Measurements from ENCODE around the gene CALML3.

CALML3 gene

DNA sequence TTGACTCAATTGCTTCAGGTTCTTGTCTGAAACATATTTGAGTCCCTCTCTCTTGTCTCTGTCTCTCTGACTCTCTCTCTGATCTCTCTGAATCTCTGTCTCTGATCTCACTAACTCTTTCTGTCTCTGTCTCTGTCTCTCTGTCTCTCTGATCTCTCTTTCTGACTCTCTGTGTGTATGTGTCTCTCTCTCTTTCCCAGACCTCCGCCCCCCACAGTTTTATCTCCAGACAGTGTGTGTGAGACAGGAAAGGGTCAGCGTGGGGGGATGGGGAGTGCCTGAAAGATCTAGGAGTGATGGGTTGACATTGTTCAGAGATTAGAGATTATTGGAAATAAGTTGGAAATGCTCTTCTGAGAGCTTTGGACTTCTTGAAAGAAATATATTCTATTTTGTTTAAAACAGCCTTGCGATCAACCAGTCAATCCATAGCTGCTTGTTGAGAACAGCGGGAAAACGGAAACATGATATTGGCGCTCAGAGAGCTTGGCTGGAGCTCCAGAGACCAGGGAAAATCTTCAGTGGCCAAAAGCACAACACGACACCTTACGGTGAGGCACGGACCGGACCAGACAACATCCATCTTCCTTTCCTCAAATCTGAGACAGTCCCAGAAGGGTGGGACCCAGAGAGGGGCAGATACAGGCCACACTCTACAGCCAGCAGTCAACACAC is 35.5 kb downstream of the CALML3 start:
- H3K9me3 ChIP-seq (ENCODE audit: control insufficient read depth, insufficient read depth, low read depth, low read length) = no peaks in the 10 kb centered on the region
- H3K27ac ChIP-seq (ENCODE audit: low read depth, low read length) = no peak overlapping the region
- no peak overlapping the region for H3K4me3 ChIP-seq (ENCODE audit: low read depth, low read length)
- no peak overlapping the region for H3K9ac ChIP-seq (ENCODE audit: low read length)
- peaks cover 19% of the 10 kb centered on the region; the same call in 1 of the 2 replicates for H3K4me1 ChIP-seq (ENCODE audit: control insufficient read depth, insufficient read depth, low read length)
- H3K27me3 ChIP-seq (ENCODE audit: control insufficient read depth, insufficient read depth, low read length) = no peaks in the 10 kb centered on the region
- no peaks in the 10 kb centered on the region for H3K36me3 ChIP-seq (ENCODE audit: control insufficient read depth, insufficient read depth, low read length)

GRCh38 chr10:5560817-5561703 is 36.3 kb downstream of the CALML3 start:
- Histone ChIP-seq H3K9ac (ENCODE audit: low read length) (no peak overlapping the region), H3K36me3 (ENCODE audit: control insufficient read depth, insufficient read depth, low read length) (no peaks in the 10 kb centered on the region), H3K4me1 (ENCODE audit: control insufficient read depth, insufficient read depth, low read length) (peaks cover 19% of the 10 kb centered on the region; the same call in 1 of the 2 replicates), H3K9me3 (ENCODE audit: control insufficient read depth, insufficient read depth, low read depth, low read length) (no peaks in the 10 kb centered on the region), H3K27me3 (ENCODE audit: control insufficient read depth, insufficient read depth, low read length) (no peaks in the 10 kb centered on the region), H3K4me3 (ENCODE audit: low read depth, low read length) (no peak overlapping the region), H3K27ac (ENCODE audit: low read depth, low read length) (no peak overlapping the region)

DNA sequence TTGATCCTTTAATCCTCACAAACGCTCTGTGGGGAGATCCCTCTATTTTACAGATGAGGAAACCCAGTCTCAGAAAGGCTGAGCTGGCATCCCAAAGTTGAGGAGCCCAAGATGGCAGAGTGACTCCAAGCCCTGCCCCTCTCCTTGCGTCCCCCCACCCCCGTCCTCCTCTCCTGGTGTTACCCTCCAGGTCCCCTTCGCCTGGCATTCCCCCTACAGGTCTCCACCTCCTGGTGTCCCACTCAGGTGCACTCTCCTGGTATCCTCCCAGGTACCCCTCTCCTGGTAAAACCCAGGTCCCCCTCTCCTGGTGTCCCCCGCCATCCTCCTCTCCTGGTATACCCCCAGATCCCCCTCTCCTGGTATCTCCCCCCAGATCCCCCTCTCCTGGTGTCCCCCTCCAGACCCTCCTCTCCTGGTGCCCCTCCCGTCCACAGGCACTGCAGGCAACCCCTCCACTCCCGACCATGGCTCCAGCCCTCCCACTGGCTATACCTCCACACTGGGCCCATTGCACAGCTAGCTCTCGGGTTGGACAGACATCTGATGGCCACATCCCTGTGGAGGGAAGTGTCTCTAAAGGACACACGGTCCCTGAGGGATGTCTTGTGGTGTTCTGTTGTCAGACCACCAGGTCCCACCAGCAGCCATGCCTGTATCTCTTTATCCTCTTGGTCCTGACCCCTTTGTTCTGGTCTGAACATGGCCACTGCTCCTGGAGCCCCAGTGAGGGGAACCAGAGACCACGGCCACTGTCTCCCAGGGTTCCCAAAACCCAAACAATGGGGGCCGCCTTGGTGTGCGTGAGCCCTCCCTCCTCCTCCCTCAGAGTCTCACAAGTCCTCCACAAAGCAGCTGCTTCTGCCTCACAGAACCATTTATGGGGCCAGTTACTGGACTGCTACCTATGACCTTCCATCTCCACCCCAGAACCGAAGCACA is 37.2 kb downstream of the CALML3 start:
- H3K9me3 ChIP-seq (ENCODE audit: control insufficient read depth, insufficient read depth, low read depth, low read length) = no peaks in the 10 kb centered on the region
- H3K4me1 ChIP-seq (ENCODE audit: control insufficient read depth, insufficient read depth, low read length) = peaks cover 19% of the 10 kb centered on the region; the same call in 1 of the 2 replicates
- H3K27ac ChIP-seq (ENCODE audit: low read depth, low read length) = no peak overlapping the region
- H3K9ac ChIP-seq (ENCODE audit: low read length) = no peak overlapping the region
- H3K27me3 ChIP-seq (ENCODE audit: control insufficient read depth, insufficient read depth, low read length) = no peaks in the 10 kb centered on the region
- no peak overlapping the region for H3K4me3 ChIP-seq (ENCODE audit: low read depth, low read length)
- H3K36me3 ChIP-seq (ENCODE audit: control insufficient read depth, insufficient read depth, low read length) = no peaks in the 10 kb centered on the region

- H3K9me3 ChIP-seq (ENCODE audit: control insufficient read depth, insufficient read depth, low read depth, low read length) = no peaks in the 10 kb centered on the region
- peaks cover 19% of the 10 kb centered on the region; the same call in 1 of the 2 replicates for H3K4me1 ChIP-seq (ENCODE audit: control insufficient read depth, insufficient read depth, low read length)
- no peak overlapping the region for H3K4me3 ChIP-seq (ENCODE audit: low read depth, low read length)
- no peaks in the 10 kb centered on the region for H3K36me3 ChIP-seq (ENCODE audit: control insufficient read depth, insufficient read depth, low read length)
- H3K27me3 ChIP-seq (ENCODE audit: control insufficient read depth, insufficient read depth, low read length) = no peaks in the 10 kb centered on the region
- H3K27ac ChIP-seq (ENCODE audit: low read depth, low read length) = no peak overlapping the region
- no peak overlapping the region for H3K9ac ChIP-seq (ENCODE audit: low read length)
Observed at GRCh38 chr10:5563321-5563961, 38.7 kb downstream of the CALML3 start.

DNA sequence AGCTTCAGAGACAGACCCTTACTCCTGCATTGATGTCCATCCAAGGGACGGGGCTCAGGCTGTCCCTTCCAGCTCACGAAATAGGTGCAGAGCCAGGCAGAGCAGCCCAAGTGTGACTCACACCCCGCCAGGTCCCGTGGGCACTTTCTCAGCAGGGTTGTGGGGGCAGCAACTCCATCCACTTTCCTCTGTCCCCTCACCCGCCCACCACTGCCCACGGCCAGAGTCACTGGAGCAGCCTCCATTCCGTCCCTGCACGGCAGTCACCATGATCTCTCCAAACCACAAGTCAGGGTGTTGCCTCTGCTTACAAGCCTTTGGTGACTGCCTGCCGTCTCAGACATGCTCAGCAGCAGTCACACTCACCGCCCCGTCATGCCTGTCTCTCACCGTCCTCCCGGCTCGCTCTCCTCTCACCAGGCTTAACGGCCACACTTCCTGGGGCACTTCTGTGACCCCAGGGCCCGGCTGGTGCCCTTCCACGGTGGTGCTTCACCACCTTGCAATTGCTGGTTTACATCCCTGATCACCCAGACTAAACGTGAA is 39.3 kb downstream of the CALML3 start:
- no peaks in the 10 kb centered on the region for H3K36me3 ChIP-seq (ENCODE audit: control insufficient read depth, insufficient read depth, low read length)
- no peaks in the 10 kb centered on the region for H3K27me3 ChIP-seq (ENCODE audit: control insufficient read depth, insufficient read depth, low read length)
- no peak overlapping the region for H3K4me3 ChIP-seq (ENCODE audit: low read depth, low read length)
- H3K9ac ChIP-seq (ENCODE audit: low read length) = no peak overlapping the region
- H3K4me1 ChIP-seq (ENCODE audit: control insufficient read depth, insufficient read depth, low read length) = peaks cover 19% of the 10 kb centered on the region; the same call in 1 of the 2 replicates
- no peak overlapping the region for H3K27ac ChIP-seq (ENCODE audit: low read depth, low read length)
- H3K9me3 ChIP-seq (ENCODE audit: control insufficient read depth, insufficient read depth, low read depth, low read length) = no peaks in the 10 kb centered on the region

DNA sequence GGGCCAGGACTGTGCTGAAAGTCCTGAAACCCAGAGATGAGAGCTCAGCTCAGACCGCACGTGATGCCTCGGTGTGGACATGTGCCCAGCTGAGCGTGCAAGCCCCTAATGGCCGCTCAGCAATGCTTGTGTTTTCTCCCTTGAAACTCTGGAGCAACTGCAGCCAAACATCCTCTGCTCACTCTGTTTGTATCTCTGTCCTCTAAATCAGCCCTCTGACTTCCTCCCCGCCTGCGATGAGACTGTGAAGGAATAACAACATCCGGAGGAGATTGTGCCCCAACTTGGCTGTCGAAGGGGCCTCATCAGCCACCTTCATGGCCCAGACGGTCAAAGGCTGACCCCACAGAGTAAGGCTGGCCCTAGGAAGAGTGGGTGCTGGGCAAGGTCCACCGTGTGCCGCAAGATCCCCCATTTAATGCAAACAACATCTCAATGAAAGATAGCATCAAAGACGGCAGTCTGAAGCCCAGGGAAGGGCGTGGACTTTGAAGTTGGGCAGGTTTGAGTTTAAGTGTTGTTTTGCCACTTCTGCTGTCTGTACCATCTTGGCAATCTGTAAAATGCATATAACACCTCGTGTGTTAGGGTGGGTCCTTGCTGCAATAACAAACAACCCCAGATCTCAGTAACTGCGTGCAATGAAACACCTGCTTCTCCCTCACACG is 39.9 kb downstream of the CALML3 start:
- no peak overlapping the region for H3K4me3 ChIP-seq (ENCODE audit: low read depth, low read length)
- no peaks in the 10 kb centered on the region for H3K9me3 ChIP-seq (ENCODE audit: control insufficient read depth, insufficient read depth, low read depth, low read length)
- H3K9ac ChIP-seq (ENCODE audit: low read length) = no peak overlapping the region
- no peak overlapping the region for H3K27ac ChIP-seq (ENCODE audit: low read depth, low read length)
- H3K4me1 ChIP-seq (ENCODE audit: control insufficient read depth, insufficient read depth, low read length) = peaks cover 15% of the 10 kb centered on the region; the same call in 1 of the 2 replicates
- no peaks in the 10 kb centered on the region for H3K36me3 ChIP-seq (ENCODE audit: control insufficient read depth, insufficient read depth, low read length)
- no peaks in the 10 kb centered on the region for H3K27me3 ChIP-seq (ENCODE audit: control insufficient read depth, insufficient read depth, low read length)

DNA sequence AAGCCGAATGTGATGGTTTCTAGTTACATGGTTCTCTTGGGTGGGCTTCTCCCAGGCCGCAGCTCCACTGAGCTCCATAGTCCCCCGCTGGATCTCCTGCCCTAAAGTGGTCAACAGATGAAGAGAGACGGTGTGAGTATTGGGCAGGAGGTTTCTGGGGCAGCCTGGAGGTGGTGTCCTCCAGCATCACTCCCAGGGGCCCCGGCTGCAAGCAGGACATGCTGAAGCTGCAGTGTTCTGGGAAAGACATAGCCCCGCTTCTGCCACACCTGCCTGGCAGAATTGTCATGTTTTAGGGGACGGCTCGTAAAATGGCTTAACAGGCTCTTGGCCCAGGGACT is 40.4 kb downstream of the CALML3 start:
- H3K4me1 ChIP-seq (ENCODE audit: control insufficient read depth, insufficient read depth, low read length) = peaks cover 10% of the 10 kb centered on the region; the same call in 1 of the 2 replicates
- H3K27ac ChIP-seq (ENCODE audit: low read depth, low read length) = no peak overlapping the region
- no peaks in the 10 kb centered on the region for H3K9me3 ChIP-seq (ENCODE audit: control insufficient read depth, insufficient read depth, low read depth, low read length)
- H3K4me3 ChIP-seq (ENCODE audit: low read depth, low read length) = no peak overlapping the region
- H3K9ac ChIP-seq (ENCODE audit: low read length) = no peak overlapping the region
- no peaks in the 10 kb centered on the region for H3K36me3 ChIP-seq (ENCODE audit: control insufficient read depth, insufficient read depth, low read length)
- H3K27me3 ChIP-seq (ENCODE audit: control insufficient read depth, insufficient read depth, low read length) = no peaks in the 10 kb centered on the region

GRCh38 chr10:5565671-5566581 is 41.2 kb downstream of the CALML3 start:
- Histone ChIP-seq H3K9ac (ENCODE audit: low read length) (no peak overlapping the region), H3K4me3 (ENCODE audit: low read depth, low read length) (no peak overlapping the region), H3K4me1 (ENCODE audit: control insufficient read depth, insufficient read depth, low read length) (peaks cover 8% of the 10 kb centered on the region; the same call in 1 of the 2 replicates), H3K27me3 (ENCODE audit: control insufficient read depth, insufficient read depth, low read length) (no peaks in the 10 kb centered on the region), H3K36me3 (ENCODE audit: control insufficient read depth, insufficient read depth, low read length) (no peaks in the 10 kb centered on the region), H3K9me3 (ENCODE audit: control insufficient read depth, insufficient read depth, low read depth, low read length) (no peaks in the 10 kb centered on the region), H3K27ac (ENCODE audit: low read depth, low read length) (no peak overlapping the region)

DNA sequence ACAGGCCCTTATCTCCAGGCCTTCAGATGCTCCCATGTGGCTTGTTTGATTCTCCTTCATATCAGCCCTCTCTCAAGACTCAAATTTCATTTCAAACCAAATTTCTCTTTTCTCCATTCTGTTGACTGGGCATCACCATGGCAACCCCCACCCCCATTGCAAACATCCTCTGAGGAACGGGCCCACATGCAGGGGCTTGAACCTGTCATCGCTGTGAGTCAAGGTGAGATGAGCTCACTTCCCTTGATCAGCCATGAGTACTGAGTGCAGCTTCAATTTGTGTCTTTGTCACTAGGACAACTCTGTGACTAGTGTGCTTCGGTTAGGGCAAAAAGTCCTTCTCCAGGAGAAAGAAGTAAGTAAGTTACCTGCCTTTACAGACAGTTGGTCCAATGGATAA is 41.9 kb downstream of the CALML3 start:
- Histone ChIP-seq H3K9ac (ENCODE audit: low read length) (no peak overlapping the region), H3K27me3 (ENCODE audit: control insufficient read depth, insufficient read depth, low read length) (no peaks in the 10 kb centered on the region), H3K9me3 (ENCODE audit: control insufficient read depth, insufficient read depth, low read depth, low read length) (no peaks in the 10 kb centered on the region), H3K27ac (ENCODE audit: low read depth, low read length) (no peak overlapping the region), H3K36me3 (ENCODE audit: control insufficient read depth, insufficient read depth, low read length) (no peaks in the 10 kb centered on the region), H3K4me3 (ENCODE audit: low read depth, low read length) (no peak overlapping the region), H3K4me1 (ENCODE audit: control insufficient read depth, insufficient read depth, low read length) (peaks cover 8% of the 10 kb centered on the region; the same call in 1 of the 2 replicates)

All from HUES6 (cell line).